Hepatocyte (in vitro differentiated cells): ENCODE measurements around the gene PAX6. TPM values are rescaled to one million over a fixed set of nuclear protein-coding genes. Genes with fewer than 3 reads are reported as not detected.

Experiments used
- DNase-seq: peaks from one replicate; pipeline ENCODE4 v3.0.0-alpha.2; 2016; ENCODE audit warnings: low spot score
- H2AFZ ChIP-seq: fragments of 200-600 bp; sonication (generic); 2 replicates; pipeline ENCODE4 v1.6.0; 2016; ENCODE audit warnings: antibody characterized with exemption, mild to moderate bottlenecking
- H3K27ac ChIP-seq: fragments of 200-600 bp; sonication (generic); 2 replicates; pipeline ENCODE4 v1.5.1; 2016; ENCODE audit warnings: mild to moderate bottlenecking
- H3K27me3 ChIP-seq: fragments of 200-600 bp; sonication (generic); 2 replicates; pipeline ENCODE4 v1.6.1; 2016
- H3K36me3 ChIP-seq: fragments of 200-600 bp; sonication (generic); replicated peaks from 2 replicates; pipeline ENCODE4 v1.5.1; 2016; ENCODE audit warnings: low read depth; ENCODE audit not compliant: insufficient read depth
- H3K4me1 ChIP-seq: fragments of 200-600 bp; sonication (generic); 2 replicates; pipeline ENCODE4 v1.5.1; 2016; ENCODE audit warnings: mild to moderate bottlenecking, moderate library complexity; ENCODE audit not compliant: insufficient read depth
- H3K4me2 ChIP-seq: fragments of 200-600 bp; sonication (generic); 2 replicates; pipeline ENCODE4 v1.6.0; 2016
- H3K4me3 ChIP-seq: fragments of 200-600 bp; sonication (generic); 2 replicates; pipeline ENCODE4 v1.5.1; 2016; ENCODE audit warnings: mild to moderate bottlenecking
- H3K79me2 ChIP-seq: fragments of 200-600 bp; sonication (generic); 2 replicates; pipeline ENCODE4 v1.6.0; 2017; ENCODE audit warnings: mild to moderate bottlenecking
- H3K9me2 ChIP-seq: fragments of 200-600 bp; sonication (generic); replicated peaks from 2 replicates; pipeline ENCODE4 v1.6.0; 2017; ENCODE audit warnings: mild to moderate bottlenecking; ENCODE audit not compliant: insufficient read depth
- H3K9me3 ChIP-seq: fragments of 200-600 bp; sonication (generic); 2 replicates; pipeline ENCODE4 v1.5.1; 2016; ENCODE audit warnings: low read depth, mild to moderate bottlenecking
- H4K20me1 ChIP-seq: fragments of 200-600 bp; sonication (generic); 2 replicates; pipeline ENCODE4 v1.6.0; 2016; ENCODE audit warnings: mild to moderate bottlenecking; ENCODE audit not compliant: insufficient read depth, poor library complexity, severe bottlenecking
- CTCF ChIP-seq: fragments of 200-600 bp; sonication (generic); IDR thresholded peaks from 2 replicates; pipeline ENCODE4 v1.5.1; 2016; ENCODE audit warnings: antibody characterized with exemption, mild to moderate bottlenecking; ENCODE audit not compliant: poor library complexity
- EZH2 ChIP-seq: fragments of 200-600 bp; sonication (generic); IDR thresholded peaks from 2 replicates; pipeline ENCODE4 v1.6.1; 2016; ENCODE audit warnings: antibody characterized with exemption, mild to moderate bottlenecking, borderline replicate concordance
- EZH2phosphoT487 ChIP-seq: fragments of 200-600 bp; sonication (generic); IDR thresholded peaks from one replicate; pipeline ENCODE4 v1.6.1; 2018; ENCODE audit warnings: antibody characterized with exemption, mild to moderate bottlenecking, low read depth, moderate library complexity; ENCODE audit not compliant: unreplicated experiment, severe bottlenecking
- WGBS: methylation state at CpG from one replicate; pipeline ENCODE4 v1.1.6; 2016; ENCODE audit warnings: low lambda C conversion rate; ENCODE audit errors: missing lambda C conversion rate; 5-methylcytosine and 5-hydroxymethylcytosine counted together
- polyA plus RNA-seq: library from polyadenylated mRNA; unstranded; fragments of >200 nt; fragmentation: Nextera tagmentation; extraction: Ambion mirVana; gene quantifications from 2 replicates; pipeline ENCODE4 v1.2.1, GENCODE V29; 2016
- total RNA-seq: library from RNA; depleted of rRNA; stranded (reverse); fragments of >200 nt; gene quantifications from 2 replicates; pipeline ENCODE4 v1.2.3, GENCODE V29; 2014

Gene PAX6
- total and polyA plus RNA-seq, 2 experiments from 2014 or later = 0.21 to 0.70 TPM

GRCh38 chr11:31801298-31801702 lies 9.8 kb downstream of the PAX6 start:
- Histone ChIP-seq H3K9me3 (no peaks in the 10 kb centered on the region), H3K36me3 (no peaks in the 10 kb centered on the region), H3K4me1 (peaks cover 23% of the 10 kb centered on the region), H2AFZ (no peak overlapping the region), H4K20me1 (no peaks in the 10 kb centered on the region), H3K4me2 (no peak overlapping the region), H3K9me2 (no peaks in the 10 kb centered on the region), H3K79me2 (no peaks in the 10 kb centered on the region), H3K4me3 (no peak overlapping the region), H3K27ac (no peak overlapping the region), H3K27me3 (peaks cover 100% of the 10 kb centered on the region)
- TF ChIP-seq EZH2 (no peak), CTCF (no peak), EZH2phosphoT487 (no peak)
- DNase-seq = no peak
- WGBS = 10% methylated on average over 9 of the region's 9 CpGs

- Histone ChIP-seq H3K4me2 (no peak overlapping the region), H3K9me2 (no peaks in the 10 kb centered on the region), H3K27ac (no peak overlapping the region), H3K4me1 (peaks cover 20% of the 10 kb centered on the region), H3K27me3 (peaks cover 100% of the 10 kb centered on the region), H3K9me3 (no peaks in the 10 kb centered on the region), H3K36me3 (no peaks in the 10 kb centered on the region), H4K20me1 (no peaks in the 10 kb centered on the region), H2AFZ (no peak overlapping the region), H3K4me3 (no peak overlapping the region), H3K79me2 (no peaks in the 10 kb centered on the region)
- DNase-seq = no peak
- TF ChIP-seq EZH2phosphoT487 = no peak
- no peak for TF ChIP-seq CTCF
- TF ChIP-seq EZH2 = no peak
- WGBS = 16% methylated on average over 23 of the region's 23 CpGs
Measured at GRCh38 chr11:31800398-31801265, 10.5 kb downstream of the PAX6 start.

- Histone ChIP-seq H3K79me2 (no peaks in the 10 kb centered on the region), H3K4me3 (no peak overlapping the region), H3K9me2 (no peaks in the 10 kb centered on the region), H3K4me1 (peaks cover 17% of the 10 kb centered on the region), H3K27me3 (peaks cover 100% of the 10 kb centered on the region), H3K9me3 (no peaks in the 10 kb centered on the region), H4K20me1 (no peaks in the 10 kb centered on the region), H3K36me3 (no peaks in the 10 kb centered on the region), H3K27ac (no peak overlapping the region), H2AFZ (no peak overlapping the region), H3K4me2 (peak overlapping the region; percentile 68)
- WGBS = 2% methylated on average over 44 of the region's 48 CpGs
- peak; percentile 91 for TF ChIP-seq EZH2phosphoT487
- TF ChIP-seq CTCF = no peak
- TF ChIP-seq EZH2 = peak; percentile 69
- no peak for DNase-seq
Measured at GRCh38 chr11:31799435-31800397, 11.4 kb downstream of the PAX6 start.
